Pancreas (tissue), 10 donors: ENCODE measurements around the gene PCBP1. TPM values are rescaled to one million over a fixed set of nuclear protein-coding genes. Genes with fewer than 3 reads are reported as not detected.
"Not testable (repeated sequence)": the region's sequence is repeated elsewhere in the genome, so short reads cannot be mapped to it uniquely, and the experiment has no call there.

ENCODE experiments used
- ATAC-seq, 4 donors: fragments of 200-7000 bp; cut with Tn5 transposase; one replicate each; pipeline versions ENCODE4 v1.8.0 to v1.9.1; 2020; ENCODE audit warnings: mild to moderate bottlenecking in 4 of 4, moderate library complexity in 4 of 4
- DNase-seq, 6 donors: peaks; one replicate each; pipeline ENCODE4 v3.0.0-alpha.2; 2020
- FAIRE-seq: peaks from 2 replicates; lab custom pipeline; 2012; peaks lifted over from hg19 to GRCh38; lab: Jason Lieb, UNC
- H3K27ac ChIP-seq, 4 donors: fragments of 200-600 bp; sonication (generic); 1 replicate in 3 of 4; 2 replicates in 1 of 4; pipeline versions ENCODE4 v1.5.0 to v1.8.0; 2020
- H3K27me3 ChIP-seq, 4 donors: fragments of 200-600 bp; one replicate each; pipeline ENCODE4 v1.8.0; 2021
- H3K36me3 ChIP-seq, 3 donors: fragments of 200-600 bp; sonication (generic) in 1 of 3; one replicate each; pipeline versions ENCODE4 v1.5.0 to v1.8.0; 2020 to 2021
- H3K4me1 ChIP-seq, 3 donors: fragments of 200-600 bp; one replicate each; pipeline ENCODE4 v1.8.0; 2021
- H3K4me3 ChIP-seq, 4 donors: fragments of 200-600 bp; sonication (generic) in 2 of 4; one replicate each; pipeline versions ENCODE4 v1.5.0 to v1.8.0; 2020 to 2021
- H3K9me3 ChIP-seq, 4 donors: fragments of 200-600 bp; one replicate each; pipeline ENCODE4 v1.8.0; 2021
- CTCF ChIP-seq, 4 donors: fragments of 200-600 bp; sonication (generic) in 3 of 4; IDR thresholded peaks; one replicate each; pipeline versions ENCODE4 v1.5.0 to v1.8.0; 2021; ENCODE audit warnings: antibody characterized with exemption in 4 of 4
- WGBS, 2 donors: extraction: QIAGEN DNeasy Blood & Tissue Kit; methylation state at CpG; one replicate each; pipeline ENCODE4 v1.1.7; 2013; 5-methylcytosine and 5-hydroxymethylcytosine counted together
- intact Hi-C, 3 donors: fragments of 100-400 bp; cut with DNase I; formaldehyde crosslinking; loops; one replicate each; pipeline versions ENCODE4 v1.11.1 to v1.14.2; 2022
- polyA plus RNA-seq, 2 donors: library from polyadenylated mRNA; stranded (reverse); fragments of 200-250 nt; gene quantifications; one replicate each; pipeline ENCODE4 v1.2.3, GENCODE V29; 2013
- total RNA-seq, 6 donors: library from RNA; stranded (reverse); fragmentation: NEBNext Ultra II Directional in 4 of 6; extraction: Animal tissue kit (Norgen Biotek cat#: 25700) in 4 of 6; gene quantifications; one replicate each; pipeline versions ENCODE4 v1.2.1 to v1.2.4, GENCODE V29; 2021 to 2023
- donor health status: healthy with polysubstance abuse.
- donor health status: DM: no; HTN: no; CAD: no; lungs with moderate emphysema.
- donor health status: DM: no; HTN: no; CAD: no.
- donor health status: control.
- donor health status: control.
- donor health status: Bipolar disorder and iron deficiency.
- donor health status: DM: yes; HTN: yes; CAD: no.
- donor health status: DM: no; HTN: no; CAD: no.
- donor health status: DM: no; HTN: no; CAD: no.
- donor health status: DM: yes; HTN: yes; CAD: no.

Gene PCBP1
- total and polyA plus RNA-seq, 8 donors: 121 to 232 (median 177) TPM

- TF ChIP-seq CTCF (IDR thresholded peaks at IDR 0.05): no peak
- Histone ChIP-seq H3K4me1 (no peaks in the 10 kb centered on the region), H3K9me3 (no peaks in the 10 kb centered on the region), H3K4me3 (no peak overlapping the region), H3K27ac (no peak overlapping the region), H3K36me3 (peaks cover 0 to 6% (median 0%) of the 10 kb centered on the region in 3 donors), H3K27me3 (no peaks in the 10 kb centered on the region)
- 60 to 92% methylated on average over 2 of the region's 2 CpGs for WGBS, 2 donors
- intact Hi-C loops: loop anchor here in 1 of 3 donors (10.0 kb wide), 1 partner anchor 112 kb away; no protein-coding TSS in a partner anchor
- peak in 2 of 4 donors; percentile 36 to 59 for ATAC-seq
- no peak for FAIRE-seq
- DNase-seq: no peak
These were observed 40.7 kb upstream of the PCBP1 start for GRCh38 chr2:70046534-70046933.

GRCh38 chr2:70047451-70047850 lies 39.8 kb upstream of the PCBP1 start:
- no peak for FAIRE-seq

GRCh38 chr2:70049255-70049654 lies 38.0 kb upstream of the PCBP1 start:
- H3K9me3 ChIP-seq: no peaks in the 10 kb centered on the region
- no peaks in the 10 kb centered on the region for H3K4me1 ChIP-seq
- TF ChIP-seq CTCF (IDR thresholded peaks at IDR 0.05): no peak
- FAIRE-seq (no peak), DNase-seq (no peak), ATAC-seq (no peak)
- H3K4me3 ChIP-seq: no peak overlapping the region
- peaks cover 0 to 6% (median 0%) of the 10 kb centered on the region in 3 donors for H3K36me3 ChIP-seq
- WGBS, 2 donors: 78 to 97% methylated on average over 1 of the region's 1 CpG
- H3K27me3 ChIP-seq: no peaks in the 10 kb centered on the region
- intact Hi-C loops: loop anchor here in 1 of 3 donors (10.0 kb wide), 1 partner anchor 114 kb away; no protein-coding TSS in a partner anchor
- no peak overlapping the region for H3K27ac ChIP-seq

More at GRCh38 chr2:70047451-70047850, 39.8 kb upstream of the PCBP1 start:
- Histone ChIP-seq H3K4me3 (no peak overlapping the region), H3K9me3 (no peaks in the 10 kb centered on the region), H3K27ac (peak overlapping the region in 2 of 4 donors; percentile 15 to 39), H3K27me3 (no peaks in the 10 kb centered on the region), H3K36me3 (peaks cover 0 to 6% (median 0%) of the 10 kb centered on the region in 3 donors), H3K4me1 (no peaks in the 10 kb centered on the region)
- no peak for DNase-seq
- intact Hi-C loops: loop anchor here in 1 of 3 donors (10.0 kb wide), 1 partner anchor 113 kb away; no protein-coding TSS in a partner anchor
- TF ChIP-seq CTCF (IDR thresholded peaks at IDR 0.05): no peak
- ATAC-seq: peak in 2 of 4 donors; percentile 28 to 67
- WGBS, 2 donors: 91 to 95% methylated on average over 5 of the region's 5 CpGs

GRCh38 chr2:70050631-70051425 lies 36.4 kb upstream of the PCBP1 start:
- Histone ChIP-seq H3K36me3 (peaks cover 0 to 11% (median 7%) of the 10 kb centered on the region in 3 donors), H3K4me1 (no peaks in the 10 kb centered on the region), H3K27me3 (no peaks in the 10 kb centered on the region), H3K9me3 (no peaks in the 10 kb centered on the region), H3K4me3 (no peak overlapping the region), H3K27ac (no peak overlapping the region)
- no peak for TF ChIP-seq CTCF (IDR thresholded peaks at IDR 0.05)
- ATAC-seq (no peak), FAIRE-seq (no peak), DNase-seq (no peak)
- intact Hi-C loops: no loop called here
- WGBS, 2 donors: 75 to 83% methylated on average over 5 of the region's 5 CpGs

- DNase-seq, ATAC-seq, H3K27ac ChIP-seq, H3K9me3 ChIP-seq, H3K27me3 ChIP-seq, H3K4me3 ChIP-seq, intact Hi-C loops, FAIRE-seq, H3K4me1 ChIP-seq: not testable (repeated sequence)
- WGBS, 2 donors: 99 to 100% methylated on average over 4 of the region's 4 CpGs
- peaks cover 0 to 16% (median 7%) of the 10 kb centered on the region in 3 donors for H3K36me3 ChIP-seq
These were observed 32.0 kb upstream of the PCBP1 start for GRCh38 chr2:70055259-70055658.
